SK-N-SH treated with all-trans-retinoic acid at 6 μM for 48 hours (cell line): Measurements from ENCODE around the gene MCCD1.

Source experiments
- ATAC-seq: fragments of 200-7000 bp; cut with Tn5 transposase; 3 replicates; pipeline ENCODE4 v1.9.1; 2020; ENCODE audit warnings: mild to moderate bottlenecking, moderate library complexity
- ARNTL ChIP-seq: fragments of 450-650 bp; formaldehyde crosslinking; IDR thresholded peaks from 2 replicates; pipeline ENCODE4 v1.5.0; 2020; ENCODE audit warnings: low read depth, mild to moderate bottlenecking, moderate library complexity, borderline replicate concordance
- BACH2 ChIP-seq: fragments of 250-450 bp; sonication (Bioruptor Pico); IDR thresholded peaks from 2 replicates; pipeline ENCODE4 v1.9.0; 2021; ENCODE audit warnings: mild to moderate bottlenecking, borderline replicate concordance
- CREB5 ChIP-seq: fragments of 250-450 bp; sonication (Bioruptor Pico); IDR thresholded peaks from 2 replicates; pipeline ENCODE4 v1.5.1; 2020; ENCODE audit warnings: low read depth, mild to moderate bottlenecking, moderate library complexity
- CSDC2 ChIP-seq: fragments of 250-450 bp; sonication (Bioruptor Pico); IDR thresholded peaks from 2 replicates; pipeline ENCODE4 v1.5.0; 2020; ENCODE audit warnings: mild to moderate bottlenecking, moderate library complexity
- CSRNP3 ChIP-seq: fragments of 250-450 bp; sonication (Bioruptor Pico); IDR thresholded peaks from 2 replicates; pipeline ENCODE4 v1.5.1; 2021; ENCODE audit warnings: mild to moderate bottlenecking, moderate library complexity
- PATZ1 ChIP-seq: fragments of 250-450 bp; sonication (Bioruptor Pico); IDR thresholded peaks from 2 replicates; pipeline ENCODE4 v1.8.0; 2020; ENCODE audit warnings: mild to moderate bottlenecking, moderate library complexity, borderline replicate concordance
- PPARA ChIP-seq: fragments of 250-450 bp; sonication (Bioruptor Pico); IDR thresholded peaks from 2 replicates; pipeline ENCODE4 v1.5.0; 2020; ENCODE audit warnings: mild to moderate bottlenecking, borderline replicate concordance
- RARB ChIP-seq: fragments of 250-450 bp; sonication (Bioruptor Pico); IDR thresholded peaks from 2 replicates; pipeline ENCODE4 v1.8.0; 2021; ENCODE audit warnings: mild to moderate bottlenecking, moderate library complexity
- SNAI2 ChIP-seq: fragments of 250-450 bp; sonication (Bioruptor Pico); IDR thresholded peaks from 2 replicates; pipeline ENCODE4 v1.5.0; 2020; ENCODE audit warnings: mild to moderate bottlenecking, moderate library complexity
- TCF4 ChIP-seq: fragments of 250-450 bp; sonication (Bioruptor Pico); IDR thresholded peaks from 2 replicates; pipeline ENCODE4 v1.8.0; 2021; ENCODE audit warnings: mild to moderate bottlenecking, moderate library complexity, borderline replicate concordance
- TOX ChIP-seq: fragments of 250-450 bp; sonication (Bioruptor Pico); IDR thresholded peaks from 2 replicates; pipeline ENCODE4 v1.8.0; 2021; ENCODE audit warnings: mild to moderate bottlenecking, moderate library complexity, borderline replicate concordance
- TSHZ2 ChIP-seq: fragments of 250-450 bp; sonication (Bioruptor Pico); IDR thresholded peaks from 2 replicates; pipeline ENCODE4 v1.5.0; 2020; ENCODE audit warnings: mild to moderate bottlenecking, moderate library complexity
- ZFP3 ChIP-seq: fragments of 250-450 bp; sonication (Bioruptor Pico); IDR thresholded peaks from 2 replicates; pipeline ENCODE4 v1.5.0; 2020; ENCODE audit warnings: mild to moderate bottlenecking, moderate library complexity
- ZFP30 ChIP-seq: fragments of 450-650 bp; formaldehyde crosslinking; IDR thresholded peaks from 2 replicates; pipeline ENCODE4 v1.5.0; 2022; ENCODE audit warnings: mild to moderate bottlenecking, moderate library complexity
- ZNF70 ChIP-seq: fragments of 450-650 bp; formaldehyde crosslinking; IDR thresholded peaks from 2 replicates; pipeline ENCODE4 v1.5.0; 2020; ENCODE audit warnings: mild to moderate bottlenecking, moderate library complexity
- ZNF8 ChIP-seq: fragments of 450-650 bp; formaldehyde crosslinking; IDR thresholded peaks from 2 replicates; pipeline ENCODE4 v1.5.0; 2020; ENCODE audit warnings: mild to moderate bottlenecking, moderate library complexity
- TF ChIP-seq, protein P1 (sequence below): fragments of 250-450 bp; sonication (Bioruptor Pico); IDR thresholded peaks from 2 replicates; pipeline ENCODE4 v1.8.0; 2021; ENCODE audit warnings: low read depth, mild to moderate bottlenecking, moderate library complexity, borderline replicate concordance

MCCD1 gene

DNA sequence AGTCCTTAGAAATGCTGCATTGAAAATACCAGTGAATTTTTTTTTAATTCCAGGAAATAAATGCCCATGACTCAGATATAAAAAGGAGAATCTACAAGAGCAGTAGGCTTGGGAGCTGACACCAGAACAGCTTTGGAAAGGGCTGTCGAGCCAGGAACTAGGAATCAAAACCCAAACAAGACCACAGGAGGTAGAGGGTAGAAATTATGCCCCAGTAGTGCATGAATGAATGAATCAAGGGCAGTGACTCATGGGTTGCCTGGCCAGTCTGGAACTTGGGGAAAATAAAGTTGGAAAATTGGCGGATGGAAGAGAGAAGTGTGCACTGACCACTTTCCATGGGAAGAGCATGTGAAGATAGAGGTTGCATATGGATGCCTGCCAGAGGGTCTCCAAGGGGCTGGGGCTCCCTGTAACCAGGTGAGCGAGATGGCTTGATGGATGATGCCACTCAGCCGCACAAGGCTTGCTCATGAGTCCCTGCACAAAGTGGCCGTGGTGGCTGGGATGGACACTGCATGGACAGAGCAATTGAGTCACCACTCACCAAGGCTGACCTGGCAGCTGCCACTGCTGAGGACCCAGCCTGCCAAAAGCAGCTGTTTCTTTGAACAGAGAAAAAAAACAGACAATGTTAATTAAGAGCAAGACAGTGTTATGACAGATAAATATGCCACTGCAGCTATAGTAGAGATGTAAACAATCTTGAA, 15.2 kb upstream of the MCCD1 start:
- TF ChIP-seq TOX (no peak), TCF4 (CRISPR knock-in tag) (no peak), ZNF8 (CRISPR knock-in tag) (no peak), CREB5 (CRISPR knock-in tag) (no peak), ARNTL (CRISPR knock-in tag) (no peak), CSDC2 (CRISPR knock-in tag) (no peak)
- TF ChIP-seq, protein P1, sequence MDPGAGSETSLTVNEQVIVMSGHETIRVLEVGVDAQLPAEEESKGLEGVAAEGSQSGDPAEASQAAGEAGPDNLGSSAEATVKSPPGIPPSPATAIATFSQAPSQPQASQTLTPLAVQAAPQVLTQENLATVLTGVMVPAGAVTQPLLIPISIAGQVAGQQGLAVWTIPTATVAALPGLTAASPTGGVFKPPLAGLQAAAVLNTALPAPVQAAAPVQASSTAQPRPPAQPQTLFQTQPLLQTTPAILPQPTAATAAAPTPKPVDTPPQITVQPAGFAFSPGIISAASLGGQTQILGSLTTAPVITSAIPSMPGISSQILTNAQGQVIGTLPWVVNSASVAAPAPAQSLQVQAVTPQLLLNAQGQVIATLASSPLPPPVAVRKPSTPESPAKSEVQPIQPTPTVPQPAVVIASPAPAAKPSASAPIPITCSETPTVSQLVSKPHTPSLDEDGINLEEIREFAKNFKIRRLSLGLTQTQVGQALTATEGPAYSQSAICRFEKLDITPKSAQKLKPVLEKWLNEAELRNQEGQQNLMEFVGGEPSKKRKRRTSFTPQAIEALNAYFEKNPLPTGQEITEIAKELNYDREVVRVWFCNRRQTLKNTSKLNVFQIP (CRISPR knock-in tag), result no peak
- TF ChIP-seq, all 23 proteins: peak for 0
- ATAC-seq, result peak; percentile 32; the same call in 2 of the 3 replicates

GRCh38 chr6:31521835-31522234, 6.9 kb upstream of the MCCD1 start:
- TF ChIP-seq ZNF8 (CRISPR knock-in tag) (peak; percentile 79), PPARA (CRISPR knock-in tag) (no peak)
- no peak for ATAC-seq

- ATAC-seq, result no peak
- TF ChIP-seq ZNF70 (CRISPR knock-in tag) (no peak), TOX (no peak), ZFP30 (CRISPR knock-in tag) (no peak), TSHZ2 (CRISPR knock-in tag) (no peak), CSRNP3 (CRISPR knock-in tag) (no peak), PPARA (CRISPR knock-in tag) (no peak), ZFP3 (no peak), SNAI2 (CRISPR knock-in tag) (no peak), BACH2 (CRISPR knock-in tag) (no peak), RARB (CRISPR knock-in tag) (no peak)
- TF ChIP-seq, protein P1 (CRISPR knock-in tag), result no peak
- TF ChIP-seq, all 23 proteins: peak for 0
Measured at GRCh38 chr6:31525553-31525931, 3.2 kb upstream of the MCCD1 start.

- ATAC-seq, result peak; percentile 58
- no peak for TF ChIP-seq BACH2 (CRISPR knock-in tag)
- no peak for TF ChIP-seq PATZ1
- TF ChIP-seq CSRNP3 (CRISPR knock-in tag), result no peak
- no peak for TF ChIP-seq TOX
- TF ChIP-seq TSHZ2 (CRISPR knock-in tag), result no peak
Measured at GRCh38 chr6:31525932-31526591, 2.7 kb upstream of the MCCD1 start.
